COLO829 (cell line): ENCODE results near the gene CLMP.
"Not testable (repeated sequence)": the region's sequence is repeated elsewhere in the genome, so short reads cannot be mapped to it uniquely, and the experiment has no call there.

Experiments
- DNase-seq: peaks from one replicate; pipeline ENCODE4 v3.0.0; 2012; ENCODE audit warnings: low spot score

The CLMP gene

GRCh38 chr11:123082977-123083376, 112.1 kb downstream of the CLMP start:
- no peak for DNase-seq

DNA sequence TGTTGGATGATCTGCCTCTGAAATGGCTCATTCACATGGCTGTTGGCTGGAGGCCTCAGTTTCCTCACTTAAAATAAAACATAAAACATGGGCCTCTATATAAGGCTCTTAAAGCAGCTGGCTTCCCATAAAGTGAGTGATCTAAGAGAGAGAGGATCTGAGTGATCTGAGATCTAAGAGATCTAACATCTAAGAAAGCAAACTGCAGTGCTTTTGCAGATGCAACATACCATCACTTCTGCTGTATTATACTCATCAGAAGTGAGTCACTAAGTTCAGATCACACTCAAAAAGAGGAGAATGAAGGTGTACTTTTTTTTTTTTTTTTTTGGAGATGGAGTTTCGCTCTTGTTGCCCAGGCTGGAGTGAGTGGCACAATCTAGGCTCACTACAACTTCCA, 115.0 kb downstream of the CLMP start:
- no peak for DNase-seq

- DNase-seq, result no peak
Measured at GRCh38 chr11:123076484-123076883, 118.6 kb downstream of the CLMP start.

- no peak for DNase-seq
Measured at GRCh38 chr11:123073343-123074057, 121.5 kb downstream of the CLMP start.

DNA sequence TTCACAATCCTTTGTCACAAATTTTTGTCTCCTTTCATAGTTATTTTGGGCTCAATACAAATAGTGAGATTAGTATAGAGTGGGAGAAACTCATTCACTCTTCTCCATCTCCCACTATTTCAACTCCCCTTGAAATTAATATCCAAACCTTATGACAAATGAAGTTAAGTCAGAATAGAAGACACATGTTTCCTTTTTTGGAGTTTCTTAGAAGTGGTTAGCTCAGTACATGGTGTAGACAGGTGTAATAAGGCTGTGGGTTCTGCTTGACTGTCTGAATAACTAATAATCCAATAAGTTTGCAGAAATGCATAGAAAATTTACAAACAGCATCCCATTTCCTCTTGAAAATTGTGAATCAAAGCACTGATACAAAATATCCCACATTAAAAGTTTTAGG, 122.3 kb downstream of the CLMP start:
- DNase-seq, result no peak

DNA sequence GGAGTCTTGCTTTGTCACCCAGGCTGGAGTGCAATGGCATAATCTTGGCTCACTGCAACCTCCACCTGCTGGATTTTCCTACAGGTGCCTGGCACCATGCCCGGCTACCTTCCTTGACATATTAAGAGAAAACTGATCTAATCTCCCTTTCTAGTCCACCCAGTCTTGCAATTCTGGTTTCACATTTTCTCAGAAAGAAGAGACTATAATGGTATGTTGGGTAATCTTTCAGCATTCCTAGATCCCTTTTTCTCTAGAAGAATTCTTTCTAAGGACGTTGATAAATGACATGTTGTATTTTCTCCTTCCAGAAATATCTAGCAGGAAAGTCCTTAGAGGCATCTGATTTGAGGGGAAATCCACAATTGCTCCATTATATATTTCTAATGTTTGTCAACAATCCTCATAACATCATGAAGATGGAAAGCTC, 122.7 kb downstream of the CLMP start:
- no peak for DNase-seq

GRCh38 chr11:123069908-123070821, 124.9 kb downstream of the CLMP start:
- no peak for DNase-seq

GRCh38 chr11:123065621-123066020, 129.4 kb downstream of the CLMP start:
- no peak for DNase-seq

- DNase-seq, result no peak
Measured at GRCh38 chr11:123063826-123064657, 131.0 kb downstream of the CLMP start.

DNA sequence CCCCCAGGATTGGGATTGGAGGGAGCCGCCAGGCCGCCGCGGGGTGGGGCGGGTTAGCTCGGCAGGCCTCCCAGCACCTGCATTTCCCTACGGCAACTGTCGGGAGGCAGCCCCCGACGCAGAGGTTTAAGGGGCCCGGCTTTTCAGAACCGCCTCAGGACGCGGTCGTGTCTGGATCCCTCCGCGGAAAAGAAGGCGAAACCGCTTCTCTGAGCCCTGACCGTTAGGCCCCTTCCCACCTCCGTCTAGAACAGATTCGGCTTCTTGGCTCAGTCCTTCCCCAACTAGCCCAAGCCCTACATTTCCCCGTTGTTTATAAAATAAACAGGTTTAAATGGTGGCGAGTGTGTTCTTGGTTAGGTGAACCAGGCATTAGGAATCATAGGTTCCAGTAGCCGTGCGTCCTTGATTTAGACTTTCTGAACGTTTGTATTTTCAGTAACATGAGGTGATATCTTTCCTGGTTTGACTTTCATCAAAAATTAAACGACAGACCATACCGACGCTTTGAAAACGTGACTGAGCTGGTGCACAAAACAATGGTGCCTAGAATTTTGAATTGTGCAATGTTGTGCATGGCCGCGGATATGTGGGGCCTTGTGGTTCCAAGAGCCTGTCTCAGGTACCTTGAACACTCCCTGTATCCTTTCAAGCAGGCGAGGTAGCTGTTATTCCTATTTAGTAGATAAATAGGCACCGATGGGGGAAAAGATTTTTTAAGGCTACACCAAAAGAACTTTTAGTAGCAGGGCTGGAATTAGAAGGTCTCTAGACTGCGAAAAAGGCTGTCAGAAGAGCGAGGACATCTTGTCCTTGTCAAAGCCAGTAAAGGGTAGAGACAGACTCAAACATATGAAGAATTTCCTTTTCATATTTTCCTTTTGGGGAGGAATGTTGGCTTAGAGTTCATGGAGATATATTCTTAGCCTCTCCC, 131.9 kb downstream of the CLMP start:
- no peak for DNase-seq

DNA sequence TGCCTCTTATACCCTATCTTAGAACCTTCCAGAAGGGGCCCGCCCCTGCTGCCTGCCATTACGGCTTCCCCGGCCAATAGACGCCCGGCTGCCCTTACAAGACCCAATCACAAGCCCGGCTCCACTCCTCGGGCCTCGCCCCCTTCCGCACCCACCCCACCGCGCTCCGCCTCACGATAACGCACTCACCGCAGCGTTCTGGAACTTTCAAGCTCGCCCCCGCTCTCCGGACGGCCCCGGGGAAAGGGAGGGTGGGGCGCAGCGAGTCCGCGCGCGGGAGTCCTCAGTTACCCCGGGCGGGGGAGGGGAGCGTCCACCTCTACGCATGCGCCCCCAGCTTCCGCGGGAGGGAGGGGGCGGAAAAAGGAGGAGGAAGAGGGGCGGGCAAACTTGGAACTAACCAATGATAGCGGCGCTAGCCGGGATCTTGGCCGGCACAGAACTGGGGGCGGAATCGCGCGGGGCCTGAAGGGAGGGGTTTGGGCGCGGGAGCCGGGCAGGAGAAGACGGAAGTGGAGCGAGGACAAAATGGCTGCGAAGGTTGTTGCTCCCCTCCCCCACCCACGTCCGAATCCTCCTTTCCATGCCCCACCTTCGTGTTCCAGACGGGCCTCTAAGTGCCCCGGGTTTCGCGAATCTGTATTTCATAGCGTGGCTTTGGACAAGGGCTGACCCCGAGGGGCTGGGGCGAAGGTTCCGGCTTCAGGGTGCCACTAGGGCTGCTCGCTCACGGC, 132.7 kb downstream of the CLMP start:
- DNase-seq, result peak; percentile 86

DNA sequence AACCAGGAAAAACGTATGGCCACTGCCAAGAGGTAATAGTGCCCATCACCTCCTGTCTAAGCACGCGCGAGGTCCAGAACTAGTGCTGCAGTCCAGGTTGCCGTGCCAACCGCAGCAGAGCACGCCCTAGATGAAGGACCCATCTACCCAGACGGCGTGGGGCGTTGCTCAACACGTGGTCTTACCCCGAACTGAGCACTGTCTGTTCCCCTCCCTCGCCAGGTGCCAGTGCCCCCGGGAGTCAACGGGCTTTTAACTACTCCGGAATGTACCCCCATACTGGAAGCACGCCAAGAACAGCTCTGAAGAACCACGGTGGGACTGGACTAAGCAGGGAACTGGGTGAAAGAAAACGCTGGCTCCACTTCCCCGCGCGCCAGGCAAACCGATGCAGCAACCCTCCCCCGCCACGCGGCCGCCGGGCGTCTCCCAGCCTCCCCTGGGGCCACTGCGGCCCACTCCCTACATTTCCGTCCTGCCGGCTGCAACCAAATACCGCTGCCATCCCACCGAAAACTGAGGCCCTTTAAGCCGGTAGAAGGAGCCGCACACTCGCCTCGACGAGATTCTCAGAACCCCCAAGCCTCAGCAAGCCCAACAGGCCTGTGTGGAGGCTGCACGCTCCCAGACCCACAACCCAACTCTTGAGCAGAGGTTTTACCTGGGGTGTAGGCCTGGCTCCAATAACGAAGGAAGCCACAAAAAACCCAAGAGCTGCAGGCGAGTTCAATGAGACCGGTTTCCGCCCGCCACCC, 133.5 kb downstream of the CLMP start, which contains the start of gene HSPA8:
TSS of gene HSPA8 (minus strand) at position 734 of the 755 bp plus-strand sequence. CDS start 812 bp downstream, outside the sequence.
- no peak for DNase-seq

DNA sequence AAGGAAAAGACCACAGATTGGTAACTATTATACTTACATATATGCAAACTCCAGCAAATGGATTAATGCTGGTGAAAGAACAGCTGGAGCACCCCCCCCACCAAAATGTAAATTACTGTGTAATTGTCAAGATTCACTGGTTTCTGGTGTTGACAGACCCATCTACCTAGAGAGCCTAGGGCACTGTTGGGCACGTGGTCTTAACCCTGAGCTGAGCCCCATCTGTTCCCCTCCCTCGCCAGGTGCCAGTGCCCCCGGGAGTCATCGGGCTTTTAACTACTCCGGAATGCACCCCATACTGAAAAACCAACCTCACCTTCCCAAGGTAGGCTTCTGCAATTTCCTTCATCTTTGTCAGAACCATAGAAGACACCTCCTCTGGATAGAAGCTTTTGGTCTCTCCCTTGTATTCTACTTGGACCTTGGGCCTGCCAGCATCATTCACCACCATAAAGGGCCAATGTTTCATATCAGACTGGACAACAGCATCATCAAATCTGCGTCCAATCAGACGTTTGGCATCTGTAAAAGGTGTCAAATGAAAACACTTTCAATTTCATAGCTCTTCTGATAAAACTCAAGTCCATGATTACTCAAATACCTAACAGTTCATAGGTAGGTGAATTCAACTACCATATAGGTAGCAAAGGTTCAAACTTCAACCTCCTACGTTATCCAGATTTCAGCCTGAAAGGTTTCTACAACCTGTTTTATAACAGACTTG, 134.6 kb downstream of the CLMP start:
- DNase-seq, result no peak

DNA sequence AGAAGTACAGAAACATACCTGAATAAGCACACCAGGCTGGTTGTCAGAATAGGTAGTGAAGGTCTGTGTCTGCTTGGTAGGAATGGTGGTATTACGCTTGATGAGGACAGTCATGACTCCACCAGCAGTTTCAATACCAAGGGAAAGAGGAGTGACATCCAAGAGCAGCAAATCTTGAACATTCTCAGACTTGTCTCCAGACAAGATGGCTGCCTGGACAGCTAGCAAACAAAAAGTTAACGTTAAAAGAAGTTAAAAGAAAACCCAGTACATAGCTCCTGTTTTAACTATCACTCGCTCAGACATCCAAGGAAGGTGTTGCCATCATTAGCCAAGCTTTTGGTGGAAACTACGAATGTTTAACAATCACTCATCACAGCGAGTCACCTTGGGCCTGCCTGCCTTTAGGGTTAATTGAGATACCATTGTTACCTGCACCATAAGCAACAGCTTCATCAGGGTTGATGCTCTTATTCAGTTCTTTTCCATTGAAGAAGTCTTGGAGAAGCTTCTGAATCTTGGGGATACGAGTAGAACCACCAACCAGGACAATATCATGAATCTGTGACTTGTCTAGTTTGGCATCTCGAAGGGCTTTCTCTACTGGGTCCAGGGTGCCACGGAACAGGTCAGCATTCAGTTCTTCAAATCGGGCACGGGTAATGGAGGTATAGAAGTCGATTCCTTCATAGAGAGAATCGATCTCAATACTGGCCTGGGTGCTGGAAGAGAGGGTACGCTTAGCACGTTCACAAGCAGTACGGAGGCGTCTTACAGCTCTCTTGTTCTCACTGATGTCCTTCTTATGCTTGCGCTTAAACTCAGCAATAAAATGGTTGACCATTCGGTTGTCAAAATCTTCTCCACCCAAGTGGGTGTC, 135.8 kb downstream of the CLMP start:
- DNase-seq, result not testable (repeated sequence)

- no peak for DNase-seq
Measured at GRCh38 chr11:123057661-123058305, 137.3 kb downstream of the CLMP start.

DNA sequence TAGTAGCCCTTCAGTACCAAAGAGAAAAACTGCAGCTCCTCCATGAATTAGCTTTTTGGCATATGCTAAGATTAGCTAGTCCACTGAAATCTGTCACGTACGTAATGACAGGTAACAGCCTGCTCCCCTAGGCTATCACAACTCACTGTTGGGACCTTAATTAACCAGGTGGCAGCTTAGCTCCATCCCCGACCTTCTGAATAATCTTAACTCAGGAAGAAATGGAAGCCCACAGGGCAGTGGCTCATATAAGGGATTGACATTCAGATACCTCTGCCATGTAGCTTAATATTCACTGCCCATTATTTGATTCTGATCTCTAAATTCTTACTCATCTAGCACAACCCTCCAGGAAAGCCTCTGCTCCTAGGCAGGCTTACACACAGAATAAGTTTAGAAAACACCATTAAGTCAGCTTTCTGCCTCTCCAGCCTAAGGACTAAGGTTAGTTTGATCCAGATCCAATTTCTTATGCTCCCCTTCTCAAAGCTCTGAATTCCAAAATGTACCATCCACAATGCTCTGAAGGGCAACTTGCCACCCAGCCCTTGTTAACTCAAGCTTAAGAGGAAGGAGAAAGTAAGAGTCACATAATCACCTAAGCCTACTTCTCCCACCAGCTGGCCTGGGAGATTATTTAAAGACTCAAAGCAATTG, 138.1 kb downstream of the CLMP start:
- DNase-seq, result no peak
